Liver (tissue), 9 donors: ENCODE measurements around the gene IGSF6. TPM values are rescaled to one million over a fixed set of nuclear protein-coding genes. Genes with fewer than 3 reads are reported as not detected.

Experiments used
- DNase-seq: peaks from one replicate; pipeline ENCODE4 v3.0.0-alpha.2; 2017; ENCODE audit warnings: low spot score
- H3K27ac ChIP-seq, 2 donors: one replicate each; pipeline ENCODE4 v1.7.0; 2013; ENCODE audit warnings: inconsistent platforms in 2 of 2, low read length in 2 of 2, control low read depth in 1 of 2, low read depth in 1 of 2, mild to moderate bottlenecking in 1 of 2
- H3K27me3 ChIP-seq, 4 donors: one replicate each; pipeline versions ENCODE4 v1.6.1 to v1.7.0; 2013; ENCODE audit warnings: low read length in 3 of 4, inconsistent platforms in 1 of 4, mild to moderate bottlenecking in 1 of 4, moderate library complexity in 1 of 4; ENCODE audit not compliant: control insufficient read depth in 4 of 4, insufficient read depth in 4 of 4
- H3K36me3 ChIP-seq, 4 donors: one replicate each; pipeline versions ENCODE4 v1.6.1 to v1.7.0; 2013; ENCODE audit warnings: low read length in 3 of 4, mild to moderate bottlenecking in 3 of 4, low read depth in 1 of 4, moderate library complexity in 1 of 4; ENCODE audit not compliant: control insufficient read depth in 4 of 4, insufficient read depth in 3 of 4
- H3K4me1 ChIP-seq, 4 donors: one replicate each; pipeline versions ENCODE4 v1.6.1 to v1.7.0; 2013; ENCODE audit warnings: low read length in 3 of 4, mild to moderate bottlenecking in 3 of 4, moderate library complexity in 1 of 4; ENCODE audit not compliant: control insufficient read depth in 4 of 4, insufficient read depth in 4 of 4
- H3K4me3 ChIP-seq, 3 donors: one replicate each; pipeline versions ENCODE4 v1.6.1 to v1.7.0; 2013; ENCODE audit warnings: low read length in 3 of 3, control low read depth in 1 of 3, low read depth in 1 of 3, mild to moderate bottlenecking in 1 of 3
- H3K9ac ChIP-seq, 2 donors: one replicate each; pipeline ENCODE4 v1.7.0; 2013; ENCODE audit warnings: low read length in 2 of 2, mild to moderate bottlenecking in 2 of 2, moderate library complexity in 2 of 2, control low read depth in 1 of 2, low read depth in 1 of 2
- H3K9me3 ChIP-seq, 4 donors: one replicate each; pipeline versions ENCODE4 v1.6.1 to v1.7.0; 2013; ENCODE audit warnings: low read length in 3 of 4; ENCODE audit not compliant: control insufficient read depth in 4 of 4
- ATF3 ChIP-seq: IDR thresholded peaks from 2 replicates; pipeline ENCODE4 v1.6.1; 2016; ENCODE audit warnings: antibody characterized with exemption
- CTCF ChIP-seq: fragments of 150-350 bp; IDR thresholded peaks from 2 replicates; pipeline ENCODE4 v1.5.1; 2017; ENCODE audit warnings: improper control_type of control experiment, low read depth, low read length; ENCODE audit not compliant: missing input control
- EGR1 ChIP-seq, 2 donors: IDR thresholded peaks; 2 replicates each; pipeline ENCODE4 v1.6.1; 2016 to 2018; ENCODE audit warnings: antibody characterized with exemption in 2 of 2, low read depth in 2 of 2
- FOXA1 ChIP-seq: IDR thresholded peaks from 2 replicates; pipeline ENCODE4 v1.6.1; 2016; ENCODE audit warnings: antibody characterized with exemption
- FOXA2 ChIP-seq: IDR thresholded peaks from 2 replicates; pipeline ENCODE4 v1.6.1; 2016; ENCODE audit warnings: antibody characterized with exemption
- GABPA ChIP-seq, 2 donors: IDR thresholded peaks in 1 of 2; conservative IDR thresholded peaks in 1 of 2; 2 replicates each; pipeline ENCODE4 v1.6.1; 2016; ENCODE audit warnings: antibody characterized with exemption in 2 of 2, mild to moderate bottlenecking in 1 of 2, moderate library complexity in 1 of 2
- HNF4A ChIP-seq, 2 donors: conservative IDR thresholded peaks; 2 replicates each; pipeline ENCODE4 v1.6.1; 2016; ENCODE audit warnings: antibody characterized with exemption in 2 of 2, mild to moderate bottlenecking in 2 of 2
- HNF4G ChIP-seq: IDR thresholded peaks from 2 replicates; pipeline ENCODE4 v1.6.1; 2016; ENCODE audit warnings: antibody characterized with exemption
- JUND ChIP-seq, 2 donors: IDR thresholded peaks; 2 replicates each; pipeline ENCODE4 v1.6.1; 2016; ENCODE audit warnings: antibody characterized with exemption in 2 of 2
- MAX ChIP-seq: IDR thresholded peaks from 2 replicates; pipeline ENCODE4 v1.6.1; 2016; ENCODE audit warnings: antibody characterized with exemption
- NR2F2 ChIP-seq: IDR thresholded peaks from 2 replicates; pipeline ENCODE4 v1.6.1; 2016; ENCODE audit warnings: antibody characterized with exemption
- RAD21 ChIP-seq, 2 donors: IDR thresholded peaks; 2 replicates each; pipeline ENCODE4 v1.6.1; 2016; ENCODE audit warnings: antibody characterized with exemption in 2 of 2, mild to moderate bottlenecking in 2 of 2
- REST ChIP-seq: IDR thresholded peaks from 2 replicates; pipeline ENCODE4 v1.6.1; 2016; ENCODE audit warnings: antibody characterized with exemption, mild to moderate bottlenecking
- RXRA ChIP-seq, 2 donors: IDR thresholded peaks; 2 replicates each; pipeline ENCODE4 v1.6.1; 2017 to 2018; ENCODE audit warnings: antibody characterized with exemption in 2 of 2, mild to moderate bottlenecking in 1 of 2
- SP1 ChIP-seq: IDR thresholded peaks from 2 replicates; pipeline ENCODE4 v1.6.1; 2018; ENCODE audit warnings: antibody characterized with exemption, mild to moderate bottlenecking
- TAF1 ChIP-seq: conservative IDR thresholded peaks from 2 replicates; pipeline ENCODE4 v1.6.1; 2016; ENCODE audit warnings: antibody characterized with exemption, mild to moderate bottlenecking
- YY1 ChIP-seq: IDR thresholded peaks from 2 replicates; pipeline ENCODE4 v1.6.1; 2016; ENCODE audit warnings: antibody characterized with exemption, mild to moderate bottlenecking
- ZBTB33 ChIP-seq: IDR thresholded peaks from 2 replicates; pipeline ENCODE4 v1.6.1; 2016; ENCODE audit warnings: antibody characterized with exemption
- whole genome bisulfite sequencing: extraction: QIAGEN DNeasy Blood & Tissue Kit; methylation state at CpG from one replicate; pipeline ENCODE4 v1.1.7; 2013; 5-methylcytosine and 5-hydroxymethylcytosine counted together
- polyA plus RNA-seq, 2 donors: library from polyadenylated mRNA; stranded (reverse) in 1 of 2; unstranded in 1 of 2; fragments of 200-250 nt in 1 of 2; fragments of >200 nt in 1 of 2; fragmentation: Nextera tagmentation in 1 of 2; extraction: Ambion mirVana in 1 of 2; gene quantifications; one replicate each; pipeline versions ENCODE4 v1.2.1 to v1.2.3, GENCODE V29; 2013 to 2015
- total RNA-seq, 2 donors: library from RNA; depleted of rRNA; stranded (reverse); fragments of >200 nt; gene quantifications; one replicate each; pipeline ENCODE4 v1.2.3, GENCODE V29; 2014
- donor health status: healthy.
- donor health status: healthy.
- donor health status: healthy.
- donor health status: healthy.
- donor health status: healthy.

IGSF6 gene
- total and polyA plus RNA-seq, 4 donors: 2.6 to 27.3 (median 5.4) TPM

GRCh38 chr16:21654881-21655280 lies 2.5 kb upstream of the IGSF6 start:
- Histone ChIP-seq H3K27ac (no peak overlapping the region), H3K36me3 (peaks cover 0 to 3% (median under 1%) of the 10 kb centered on the region in 4 donors), H3K4me3 (no peak overlapping the region), H3K9me3 (no peaks in the 10 kb centered on the region), H3K4me1 (no peaks in the 10 kb centered on the region), H3K27me3 (no peaks in the 10 kb centered on the region), H3K9ac (no peak overlapping the region)
- DNase-seq: no peak
- 92% methylated on average over 2 of the region's 2 CpGs for WGBS
- TF ChIP-seq HNF4A (conservative IDR thresholded peaks at IDR 0.05) (no peak), JUND (IDR thresholded peaks at IDR 0.05) (no peak), RAD21 (IDR thresholded peaks at IDR 0.05) (no peak), FOXA2 (no peak), MAX (no peak), SP1 (no peak), HNF4G (no peak), REST (no peak), FOXA1 (no peak), GABPA (IDR thresholded peaks at IDR 0.05 in 1 of 2, conservative IDR thresholded peaks at IDR 0.05 in 1 of 2) (no peak), TAF1 (no peak), YY1 (no peak), ZBTB33 (no peak)

GRCh38 chr16:21654466-21654865 lies 2.1 kb upstream of the IGSF6 start:
- Histone ChIP-seq H3K4me1 (no peaks in the 10 kb centered on the region), H3K27me3 (no peaks in the 10 kb centered on the region), H3K9me3 (no peaks in the 10 kb centered on the region), H3K27ac (no peak overlapping the region), H3K9ac (no peak overlapping the region), H3K36me3 (peaks cover 0 to 3% (median under 1%) of the 10 kb centered on the region in 4 donors), H3K4me3 (no peak overlapping the region)
- DNase-seq: no peak
- 93% methylated on average over 1 of the region's 1 CpG for WGBS
- TF ChIP-seq HNF4G (no peak), SP1 (no peak), HNF4A (conservative IDR thresholded peaks at IDR 0.05) (no peak), YY1 (no peak), EGR1 (IDR thresholded peaks at IDR 0.05; ENCODE audit: low read depth in 2 of 2) (no peak), FOXA2 (no peak), NR2F2 (no peak), RXRA (IDR thresholded peaks at IDR 0.05) (no peak), FOXA1 (no peak), ATF3 (no peak), CTCF (no peak), GABPA (IDR thresholded peaks at IDR 0.05 in 1 of 2, conservative IDR thresholded peaks at IDR 0.05 in 1 of 2) (no peak), MAX (no peak), TAF1 (no peak), REST (no peak), RAD21 (IDR thresholded peaks at IDR 0.05) (no peak), ZBTB33 (no peak)
